GM19455 (cell line): ENCODE results near the gene AURKA.

Source experiments
- ATAC-seq: cut with Tn5 transposase; IDR thresholded peaks from one replicate; pipeline ENCODE4 v1.9.1; 2021; ENCODE audit not compliant: unreplicated experiment

The AURKA gene

DNA sequence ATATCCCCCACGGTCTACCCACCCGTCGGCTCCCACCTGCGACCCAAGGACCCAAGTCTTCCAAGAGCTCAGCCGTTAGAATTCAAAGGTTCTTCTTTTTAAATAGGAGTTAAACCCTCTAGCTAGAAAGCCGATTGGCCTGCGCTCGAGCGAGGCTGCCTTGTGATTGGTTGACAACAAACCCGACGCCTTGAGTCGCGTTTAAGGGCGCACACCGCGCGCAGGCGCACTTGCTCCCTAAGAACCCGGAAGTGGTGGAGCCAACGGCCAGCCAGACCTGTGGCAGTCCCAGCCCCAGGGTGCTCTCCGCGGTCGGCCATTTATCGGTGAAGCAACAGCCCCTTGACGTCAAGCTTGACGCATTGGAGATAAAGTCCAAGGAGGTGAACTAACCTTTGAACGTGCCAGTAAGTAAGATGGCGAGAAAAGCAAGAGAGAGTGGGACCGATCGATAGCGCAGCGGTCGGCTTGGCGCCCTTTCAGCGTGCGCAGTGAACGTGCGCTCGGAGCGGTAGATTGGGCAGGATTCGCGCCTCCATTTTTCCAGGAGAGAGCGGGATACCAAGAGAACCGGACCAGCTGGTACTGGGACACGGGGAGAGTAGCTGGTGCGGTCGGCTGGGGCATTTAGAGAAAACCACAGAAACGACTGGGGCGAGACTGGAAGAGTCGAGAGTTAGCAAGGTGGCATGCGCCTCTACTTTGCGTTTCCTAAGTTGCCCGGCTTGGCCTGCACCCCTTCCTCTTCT is at the start of gene AURKA, which contains the start of gene CSTF1:
Gene AURKA (minus strand): TSS at position 84 of the 749 bp plus-strand sequence. CDS start 4,018 bp downstream, outside the sequence.
Gene CSTF1 (plus strand): TSS at position 514 of the 749 bp plus-strand sequence. CDS start 2,908 bp downstream, outside the sequence.
- ATAC-seq, result peak; percentile 92

DNA sequence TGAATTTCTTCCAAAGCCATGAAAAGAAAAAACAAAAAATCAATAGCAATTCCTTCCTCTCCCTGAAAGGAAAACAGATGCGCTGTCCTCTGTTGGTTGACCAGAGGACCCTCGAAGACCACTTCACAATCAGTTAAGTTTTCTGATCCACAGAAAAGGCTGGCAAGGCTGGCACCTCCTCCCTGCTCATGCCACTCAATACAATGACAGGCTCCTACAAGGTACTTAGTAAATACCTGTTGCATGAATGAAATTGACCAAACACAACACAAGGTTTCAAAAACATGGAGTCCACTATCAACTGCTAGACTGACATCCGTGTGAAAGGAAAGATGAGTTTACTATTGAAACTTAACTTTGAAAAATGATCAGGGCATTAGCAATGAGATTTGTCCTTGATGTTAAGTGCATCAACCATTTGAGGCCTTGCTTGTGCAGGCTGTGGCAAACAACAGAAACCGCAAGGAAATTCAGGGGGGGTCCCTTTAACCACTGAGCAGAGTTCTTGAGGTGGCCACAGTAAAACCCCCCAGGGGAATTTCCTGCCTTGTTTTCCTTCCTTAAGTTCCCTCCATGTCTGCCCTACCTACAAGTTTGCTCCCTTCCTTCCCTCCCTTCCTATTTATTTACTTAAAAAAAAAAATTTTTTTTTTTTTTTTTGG is 48.5 kb upstream of the AURKA start:
- no peak for ATAC-seq

- no peak for ATAC-seq
Measured at GRCh38 chr20:56439771-56440291, 47.8 kb upstream of the AURKA start.

GRCh38 chr20:56438284-56438683 is 46.3 kb upstream of the AURKA start:
- no peak for ATAC-seq

DNA sequence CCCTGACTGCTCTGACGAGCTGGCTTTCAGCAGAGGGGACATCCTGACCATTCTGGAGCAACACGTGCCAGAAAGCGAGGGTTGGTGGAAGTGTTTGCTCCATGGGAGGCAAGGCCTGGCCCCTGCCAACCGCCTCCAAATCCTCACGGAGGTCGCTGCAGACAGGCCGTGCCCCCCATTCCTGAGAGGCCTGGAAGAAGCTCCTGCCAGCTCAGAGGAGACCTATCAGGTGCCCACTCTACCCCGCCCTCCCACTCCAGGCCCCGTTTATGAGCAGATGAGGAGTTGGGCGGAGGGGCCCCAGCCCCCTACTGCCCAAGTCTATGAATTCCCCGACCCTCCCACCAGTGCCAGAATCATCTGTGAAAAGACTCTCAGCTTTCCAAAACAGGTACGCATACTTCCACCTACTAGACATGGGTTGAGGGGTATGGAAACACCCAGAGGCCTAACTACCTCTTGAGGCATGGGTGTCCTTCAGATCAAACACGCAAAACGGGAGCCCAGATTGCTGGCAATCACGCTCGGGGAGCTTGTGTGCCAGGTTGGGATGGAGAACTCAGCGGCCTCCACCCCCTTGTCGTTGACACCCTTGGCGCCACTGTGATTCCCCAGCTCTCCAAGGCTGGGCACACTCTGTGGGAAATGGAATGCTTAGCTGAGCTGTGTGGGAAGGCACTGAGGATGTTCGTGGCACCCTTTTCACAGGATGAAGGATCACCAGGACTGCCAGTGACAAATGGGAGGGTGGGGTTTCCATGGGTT is 45.4 kb upstream of the AURKA start:
- no peak for ATAC-seq

DNA sequence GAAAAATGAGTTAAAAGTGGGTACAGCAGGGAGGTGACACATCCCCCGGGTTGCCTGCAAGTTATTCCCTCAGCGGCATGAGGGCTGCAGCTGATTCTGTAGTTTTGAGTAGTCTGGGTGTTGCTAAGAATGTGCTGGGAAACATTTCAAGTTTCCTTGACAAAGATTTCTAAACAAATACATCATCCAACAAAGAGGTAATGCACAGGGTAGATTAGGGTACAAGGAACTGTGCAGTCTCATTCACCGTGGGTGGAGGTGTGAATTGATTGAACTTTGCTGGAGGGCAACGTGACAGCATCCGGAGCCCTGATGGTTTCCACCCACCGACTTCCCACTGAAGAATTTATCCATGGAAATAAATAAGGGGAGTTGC is 41.9 kb upstream of the AURKA start:
- ATAC-seq, result no peak

- ATAC-seq, result no peak
Measured at GRCh38 chr20:56433221-56433879, 41.3 kb upstream of the AURKA start.

- ATAC-seq, result no peak
Measured at GRCh38 chr20:56431471-56431870, 39.5 kb upstream of the AURKA start.

GRCh38 chr20:56430957-56431356 is 38.9 kb upstream of the AURKA start:
- no peak for ATAC-seq

- no peak for ATAC-seq
Measured at GRCh38 chr20:56430461-56430860, 38.4 kb upstream of the AURKA start.

- ATAC-seq, result no peak
Measured at GRCh38 chr20:56429941-56430340, 37.9 kb upstream of the AURKA start.

DNA sequence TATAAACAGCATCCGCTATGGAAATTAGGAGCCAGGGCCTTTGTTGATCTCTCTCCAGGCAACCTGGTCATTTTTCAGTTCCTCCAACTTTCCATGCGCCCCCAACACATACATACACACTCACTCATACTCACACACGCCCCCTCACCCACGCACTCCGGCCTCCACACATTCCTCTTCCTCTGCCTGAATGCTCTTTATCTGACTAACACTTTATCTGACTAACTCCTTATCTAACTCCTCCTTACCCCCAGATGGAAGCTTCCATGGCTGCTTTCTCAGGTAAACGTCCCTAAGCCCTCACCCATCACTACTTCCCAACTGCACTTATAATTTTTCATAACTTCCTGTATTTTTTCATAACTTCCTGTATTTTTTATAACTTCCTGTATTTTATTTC is 37.5 kb upstream of the AURKA start:
- ATAC-seq, result no peak

DNA sequence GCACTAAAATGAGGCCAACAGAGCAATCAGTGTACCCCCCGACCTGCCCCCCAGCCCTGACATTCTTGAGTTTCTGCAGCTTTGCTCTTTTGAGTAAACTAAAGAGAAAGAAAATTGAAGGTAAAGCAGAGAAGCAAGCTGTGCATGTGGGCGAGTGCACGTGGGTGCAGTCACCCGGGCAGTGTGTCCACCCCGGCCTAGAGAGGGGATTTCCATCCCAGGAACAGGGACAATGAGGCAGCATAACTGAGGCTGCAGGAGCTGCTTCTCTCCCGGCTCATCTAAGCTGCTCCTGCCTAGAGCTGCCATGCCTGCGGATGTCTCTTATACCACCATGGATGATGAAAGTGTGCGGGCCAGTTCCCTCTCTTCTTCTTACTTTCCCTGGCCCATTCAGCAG is 36.9 kb upstream of the AURKA start:
- ATAC-seq, result no peak

DNA sequence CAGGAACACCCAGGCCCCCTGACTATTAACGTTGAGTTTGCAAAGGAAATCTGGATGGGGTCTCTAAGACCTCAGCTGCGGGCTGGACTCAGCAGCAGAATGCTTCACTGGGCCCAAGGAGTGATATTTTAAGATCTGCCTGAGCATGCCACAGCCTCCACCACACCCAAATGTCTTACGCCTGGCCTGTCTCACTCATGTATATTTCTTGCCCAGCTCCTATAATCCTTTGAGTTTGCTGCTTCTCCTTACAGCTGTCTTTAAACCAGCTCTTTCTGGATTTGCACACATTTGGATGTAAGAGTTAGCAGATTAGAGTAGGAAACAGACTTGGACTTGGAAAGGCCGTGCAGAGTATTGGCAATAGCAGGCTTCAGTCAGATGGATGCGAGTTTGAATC is 36.4 kb upstream of the AURKA start:
- ATAC-seq, result no peak

- ATAC-seq, result no peak
Measured at GRCh38 chr20:56427797-56428196, 35.8 kb upstream of the AURKA start.

DNA sequence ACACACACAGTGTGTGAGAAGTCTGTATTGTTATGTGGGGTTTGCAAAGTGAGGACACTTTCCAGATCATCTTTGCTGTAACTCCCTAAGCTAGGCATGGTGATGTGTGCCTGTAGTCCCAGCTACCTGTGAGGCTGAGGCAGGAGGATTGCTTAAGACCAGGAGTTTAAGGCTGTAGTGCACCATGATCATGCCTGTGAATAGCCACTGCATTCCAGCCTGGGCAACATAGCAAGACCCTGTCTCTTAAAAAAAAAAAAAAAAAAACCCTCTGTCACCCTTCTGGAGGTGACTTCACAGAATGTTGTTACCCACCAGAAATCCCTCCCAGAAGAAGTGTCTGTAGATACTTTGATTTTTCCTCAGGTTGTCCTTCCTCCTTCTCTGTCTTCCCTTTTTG is 34.9 kb upstream of the AURKA start:
- no peak for ATAC-seq

GRCh38 chr20:56426026-56426425 is 34.0 kb upstream of the AURKA start:
- no peak for ATAC-seq

DNA sequence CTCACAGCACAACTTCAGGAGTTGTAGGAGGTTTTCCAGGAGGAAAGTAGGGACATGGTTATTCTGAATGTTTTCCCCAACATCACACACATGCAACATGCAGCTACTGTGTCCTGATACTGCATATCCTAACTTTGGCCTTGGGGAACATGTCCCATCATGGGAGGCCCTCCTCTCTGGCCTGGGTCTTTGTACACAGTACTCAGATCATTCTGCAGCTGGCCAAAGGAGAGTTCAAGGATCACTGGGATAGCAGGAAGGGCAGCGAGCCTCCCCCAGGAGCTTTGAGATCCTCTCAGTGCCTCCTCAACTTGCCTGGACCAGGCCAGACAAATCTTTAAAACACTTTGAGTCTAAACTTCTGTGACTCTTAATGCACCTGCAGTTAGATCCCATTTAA is 32.9 kb upstream of the AURKA start:
- ATAC-seq, result no peak

- ATAC-seq, result no peak
Measured at GRCh38 chr20:56423886-56424285, 31.9 kb upstream of the AURKA start.

DNA sequence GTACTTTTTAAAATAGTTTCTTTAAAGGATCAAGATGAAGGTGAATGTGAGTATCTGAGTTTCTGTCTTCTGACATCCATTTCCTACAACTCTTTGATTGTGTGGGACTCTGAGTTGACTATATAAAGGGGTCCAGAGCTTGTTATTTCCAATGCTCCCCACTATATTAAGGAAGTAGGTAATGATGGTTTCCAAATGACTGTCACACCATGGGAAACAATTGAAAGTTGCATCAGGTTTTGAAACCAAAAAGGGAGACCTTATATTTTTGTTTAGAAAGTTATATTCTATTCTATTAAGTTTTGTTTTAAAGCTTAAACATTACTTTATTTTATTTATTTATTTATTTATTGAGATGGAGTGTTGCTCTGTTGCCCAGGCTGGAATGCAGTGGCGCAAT is 31.2 kb upstream of the AURKA start:
- ATAC-seq, result no peak

- ATAC-seq, result no peak
Measured at GRCh38 chr20:56422824-56423189, 30.8 kb upstream of the AURKA start.
